Eye (tissue), 1 donor: ENCODE measurements around the gene C12orf75.
"Not testable (repeated sequence)": the region's sequence is repeated elsewhere in the genome, so short reads cannot be mapped to it uniquely, and the experiment has no call there.

ENCODE experiments used
- DNase-seq: peaks from one replicate; pipeline ENCODE4 v3.0.0-alpha.2; 2015

C12orf75 gene

GRCh38 chr12:105384220-105384619 is 53.7 kb downstream of the C12orf75 start:
- DNase-seq = no peak

- no peak for DNase-seq
Observed at GRCh38 chr12:105384916-105385535, 54.5 kb downstream of the C12orf75 start.

GRCh38 chr12:105386431-105386830 is 55.9 kb downstream of the C12orf75 start:
- DNase-seq = no peak

GRCh38 chr12:105391231-105391630 is 60.7 kb downstream of the C12orf75 start:
- DNase-seq = no peak

GRCh38 chr12:105393587-105393986 is 63.1 kb downstream of the C12orf75 start:
- DNase-seq = no peak

- DNase-seq = no peak
Observed at GRCh38 chr12:105396024-105396423, 65.5 kb downstream of the C12orf75 start.

GRCh38 chr12:105396983-105397382 is 66.5 kb downstream of the C12orf75 start:
- no peak for DNase-seq

GRCh38 chr12:105398930-105399329 is 68.4 kb downstream of the C12orf75 start:
- DNase-seq = no peak

- DNase-seq = no peak
Observed at GRCh38 chr12:105399428-105400081, 69.1 kb downstream of the C12orf75 start.

- no peak for DNase-seq
Observed at GRCh38 chr12:105400227-105400626, 69.7 kb downstream of the C12orf75 start.

GRCh38 chr12:105401198-105401597 is 70.7 kb downstream of the C12orf75 start:
- no peak for DNase-seq

GRCh38 chr12:105402366-105402765 is 71.9 kb downstream of the C12orf75 start:
- DNase-seq = no peak

- DNase-seq = no peak
Observed at GRCh38 chr12:105403095-105403494, 72.6 kb downstream of the C12orf75 start.

- not testable (repeated sequence) for DNase-seq
Observed at GRCh38 chr12:105404134-105404533, 73.6 kb downstream of the C12orf75 start.

GRCh38 chr12:105406497-105406896 is 76.0 kb downstream of the C12orf75 start:
- no peak for DNase-seq

- DNase-seq = no peak
Observed at GRCh38 chr12:105409279-105409678, 78.8 kb downstream of the C12orf75 start.

GRCh38 chr12:105409801-105410471 is 79.4 kb downstream of the C12orf75 start:
- DNase-seq = peak; percentile 77

GRCh38 chr12:105413911-105414487 is 83.5 kb downstream of the C12orf75 start:
- no peak for DNase-seq

- no peak for DNase-seq
Observed at GRCh38 chr12:105417732-105418131, 87.2 kb downstream of the C12orf75 start.

- peak; percentile 35 for DNase-seq
Observed at GRCh38 chr12:105418229-105418628, 87.7 kb downstream of the C12orf75 start.

- peak; percentile 21 for DNase-seq
Observed at GRCh38 chr12:105418821-105419291, 88.4 kb downstream of the C12orf75 start.

- no peak for DNase-seq
Observed at GRCh38 chr12:105419606-105420005, 89.1 kb downstream of the C12orf75 start.

GRCh38 chr12:105420046-105420445 is 89.6 kb downstream of the C12orf75 start:
- DNase-seq = no peak
